Body of pancreas (tissue), 4 donors: ENCODE measurements around the gene GALNT14. TPM values are rescaled to one million over a fixed set of nuclear protein-coding genes. Genes with fewer than 3 reads are reported as not detected.

ENCODE experiments used
- ATAC-seq: fragments of 150-250 bp; one replicate; pipeline ENCODE4 v1.9.1; 2016
- DNase-seq, 4 donors: peaks; one replicate each; pipeline ENCODE4 v3.0.0-alpha.2; 2019
- H3K27ac ChIP-seq, 4 donors: fragments of 200-600 bp; sonication (generic); 1 replicate in 3 of 4; 2 replicates in 1 of 4; pipeline versions ENCODE4 v1.5.1 to v1.6.1; 2016 to 2019; ENCODE audit warnings: mild to moderate bottlenecking in 1 of 4, mixed read lengths in 1 of 4, moderate library complexity in 1 of 4
- H3K27me3 ChIP-seq, 2 donors: fragments of 200-600 bp; sonication (generic); one replicate each; pipeline ENCODE4 v1.6.0; 2016; ENCODE audit warnings: mild to moderate bottlenecking in 1 of 2
- H3K36me3 ChIP-seq, 2 donors: fragments of 200-600 bp; sonication (generic); replicated peaks in 1 of 2; 2 replicates each; pipeline ENCODE4 v1.5.1; 2016; ENCODE audit warnings: low read depth in 2 of 2; ENCODE audit not compliant: insufficient read depth in 1 of 2
- H3K4me1 ChIP-seq: fragments of 200-600 bp; sonication (generic); one replicate; pipeline ENCODE4 v1.6.0; 2016
- H3K4me3 ChIP-seq, 2 donors: fragments of 200-600 bp; sonication (generic); 1 replicate in 1 of 2; 2 replicates in 1 of 2; pipeline ENCODE4 v1.5.1; 2016 to 2019
- H3K9me3 ChIP-seq, 3 donors: fragments of 200-600 bp; sonication (generic); 1 replicate in 2 of 3; 2 replicates in 1 of 3; pipeline ENCODE4 v1.5.1; 2016
- CTCF ChIP-seq, 7 experiments: fragments of 450-650 bp in 4 of 7; fragments of 200-600 bp in 3 of 7; sonication (generic) in 3 of 7; IDR thresholded peaks; one replicate each; pipeline ENCODE4 v1.5.1; 2016 to 2019; ENCODE audit warnings: antibody characterized with exemption in 7 of 7
- POLR2A ChIP-seq, 3 donors: fragments of 450-650 bp; IDR thresholded peaks; one replicate each; pipeline ENCODE4 v1.6.1; 2016; ENCODE audit warnings: antibody characterized with exemption in 3 of 3, mild to moderate bottlenecking in 2 of 3
- WGBS, 2 donors: methylation state at CpG; one replicate each; pipeline ENCODE4 v1.1.5; 2017; 5-methylcytosine and 5-hydroxymethylcytosine counted together
- intact Hi-C: fragments of 100-400 bp; cut with DNase I; formaldehyde crosslinking; loops from one replicate; pipeline ENCODE4 v1.15.1; 2023
- total RNA-seq, 2 donors: library from RNA; depleted of rRNA; stranded (reverse); fragments of >200 nt; gene quantifications; one replicate each; pipeline ENCODE4 v1.1.0, GENCODE V29; 2016

Gene GALNT14
- total RNA-seq, 2 donors from 2014 or later: 2.6 to 6.7 TPM

DNA sequence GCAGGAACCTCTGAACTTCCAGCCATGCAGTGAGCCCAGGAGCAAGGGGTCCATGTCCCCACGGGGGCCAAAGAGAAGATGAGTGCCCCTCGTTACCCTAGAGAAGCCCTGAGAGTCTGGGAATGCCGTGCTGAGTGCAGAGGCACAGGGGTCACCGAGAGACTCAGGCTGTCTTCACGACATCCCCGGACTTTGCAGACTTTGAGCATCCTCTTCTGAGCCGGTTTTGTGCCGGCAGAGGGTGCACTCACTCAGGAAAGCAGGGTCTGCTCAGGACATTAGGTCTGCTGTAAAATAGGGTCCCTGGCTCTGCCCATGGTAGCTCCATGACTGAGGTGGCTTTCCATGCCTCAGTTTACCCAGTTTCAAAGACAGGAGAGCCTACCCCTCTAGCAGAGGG is 71.0 kb downstream of the GALNT14 start:
- TF ChIP-seq POLR2A (IDR thresholded peaks at IDR 0.05): no peak
- TF ChIP-seq CTCF (IDR thresholded peaks at IDR 0.05): no peak
- no peak for DNase-seq
- no peaks in the 10 kb centered on the region for H3K9me3 ChIP-seq
- H3K36me3 ChIP-seq: no peaks in the 10 kb centered on the region
- WGBS, 2 donors: 33 to 48% methylated on average over 5 to 8 of the region's 8 CpGs
- no peaks in the 10 kb centered on the region for H3K4me1 ChIP-seq
- intact Hi-C loops: no loop called here
- no peak for ATAC-seq
- H3K27me3 ChIP-seq: no peaks in the 10 kb centered on the region
- H3K27ac ChIP-seq: no peak overlapping the region
- H3K4me3 ChIP-seq: no peak overlapping the region

DNA sequence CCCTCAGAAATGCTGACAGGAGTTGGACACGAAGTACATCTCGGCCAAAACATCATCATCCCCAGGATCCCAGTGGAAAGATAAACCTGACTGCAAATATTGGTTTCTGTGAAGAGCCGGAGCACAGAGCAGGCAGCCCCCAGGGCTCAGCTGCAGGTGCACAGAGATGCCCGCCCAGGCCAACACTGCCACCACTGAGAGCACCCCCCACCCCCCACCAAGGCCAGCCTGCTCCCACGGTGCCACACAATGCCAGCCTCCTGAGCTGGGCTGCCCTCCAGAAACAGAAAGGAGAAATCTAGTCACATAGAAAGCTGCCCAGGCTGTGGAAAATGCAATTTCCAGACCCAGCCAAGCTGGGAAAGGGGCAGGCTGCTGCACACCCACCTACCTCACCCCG is 71.7 kb downstream of the GALNT14 start:
- Histone ChIP-seq H3K36me3 (no peaks in the 10 kb centered on the region), H3K4me1 (no peaks in the 10 kb centered on the region), H3K27me3 (no peaks in the 10 kb centered on the region), H3K9me3 (no peaks in the 10 kb centered on the region), H3K4me3 (no peak overlapping the region), H3K27ac (no peak overlapping the region)
- DNase-seq: peak in 2 of 4 donors; percentile 21 to 37
- peak; percentile 30 for ATAC-seq
- intact Hi-C loops: no loop called here
- no peak for TF ChIP-seq POLR2A (IDR thresholded peaks at IDR 0.05)
- no peak for TF ChIP-seq CTCF (IDR thresholded peaks at IDR 0.05)
- WGBS, 2 donors: 48 to 63% methylated on average over 3 to 6 of the region's 6 CpGs

DNA sequence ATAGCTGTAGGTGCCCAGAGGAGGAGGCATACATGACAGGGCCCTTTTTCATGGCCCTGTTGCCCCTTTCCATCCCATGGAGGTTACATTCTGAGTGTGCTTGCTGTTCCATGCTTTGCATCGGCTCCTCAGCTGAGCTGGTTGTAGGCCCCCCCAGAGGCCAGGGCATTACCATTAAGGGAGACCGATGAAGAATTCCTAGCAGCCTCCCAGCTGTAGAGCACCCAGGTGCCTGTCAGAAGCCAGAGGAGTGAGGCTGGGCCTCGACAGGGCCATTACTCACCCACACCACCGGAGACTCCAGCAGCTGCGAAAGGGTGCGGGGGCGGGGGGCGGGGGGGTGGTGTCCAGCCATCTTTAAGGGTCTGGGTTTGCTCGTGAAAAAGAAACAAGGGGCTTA is 72.2 kb downstream of the GALNT14 start:
- H3K27me3 ChIP-seq: no peaks in the 10 kb centered on the region
- intact Hi-C loops: no loop called here
- H3K4me3 ChIP-seq: no peak overlapping the region
- TF ChIP-seq CTCF (IDR thresholded peaks at IDR 0.05) (no peak), POLR2A (IDR thresholded peaks at IDR 0.05) (no peak)
- H3K27ac ChIP-seq: no peak overlapping the region
- WGBS, 2 donors: 59 to 68% methylated on average over 4 to 9 of the region's 9 CpGs
- no peaks in the 10 kb centered on the region for H3K36me3 ChIP-seq
- no peaks in the 10 kb centered on the region for H3K4me1 ChIP-seq
- no peak for ATAC-seq
- no peaks in the 10 kb centered on the region for H3K9me3 ChIP-seq
- DNase-seq: no peak

GRCh38 chr2:31065356-31065755 is 72.9 kb downstream of the GALNT14 start:
- intact Hi-C loops: no loop called here
- ATAC-seq (no peak), DNase-seq (no peak)
- Histone ChIP-seq H3K9me3 (no peaks in the 10 kb centered on the region), H3K4me1 (no peaks in the 10 kb centered on the region), H3K36me3 (no peaks in the 10 kb centered on the region), H3K27me3 (no peaks in the 10 kb centered on the region), H3K27ac (no peak overlapping the region), H3K4me3 (no peak overlapping the region)
- TF ChIP-seq POLR2A (IDR thresholded peaks at IDR 0.05): no peak
- no peak for TF ChIP-seq CTCF (IDR thresholded peaks at IDR 0.05)
- WGBS, 2 donors: 66 to 67% methylated on average over 5 of the region's 5 CpGs

- peak in 1 of 4 donors; percentile 25 for DNase-seq
- Histone ChIP-seq H3K27ac (peak overlapping the region in 3 of 4 donors; percentile 24 to 46 (median 45)), H3K36me3 (no peaks in the 10 kb centered on the region), H3K9me3 (no peaks in the 10 kb centered on the region), H3K4me1 (peaks cover 6% of the 10 kb centered on the region), H3K4me3 (no peak overlapping the region), H3K27me3 (no peaks in the 10 kb centered on the region)
- ATAC-seq: peak; percentile 60
- TF ChIP-seq POLR2A (IDR thresholded peaks at IDR 0.05): no peak
- TF ChIP-seq CTCF (IDR thresholded peaks at IDR 0.05): no peak
- WGBS, 2 donors: 10 to 33% methylated on average over 6 of the region's 6 CpGs
- intact Hi-C loops: no loop called here
Observed at GRCh38 chr2:31060397-31060796, 77.8 kb downstream of the GALNT14 start.
